GM21825 (cell line): ENCODE results near the gene DNMBP.
"Not testable (repeated sequence)": the region's sequence is repeated elsewhere in the genome, so short reads cannot be mapped to it uniquely, and the experiment has no call there.

Experiments
- ATAC-seq: cut with Tn5 transposase; IDR thresholded peaks from one replicate; pipeline ENCODE4 v1.9.1; 2021; ENCODE audit warnings: mild to moderate bottlenecking, moderate library complexity; ENCODE audit not compliant: unreplicated experiment

DNMBP gene

GRCh38 chr10:99870123-99870730, 139.5 kb downstream of the DNMBP start:
- ATAC-seq = no peak

GRCh38 chr10:99869581-99870122, 140.1 kb downstream of the DNMBP start:
- ATAC-seq = no peak

DNA sequence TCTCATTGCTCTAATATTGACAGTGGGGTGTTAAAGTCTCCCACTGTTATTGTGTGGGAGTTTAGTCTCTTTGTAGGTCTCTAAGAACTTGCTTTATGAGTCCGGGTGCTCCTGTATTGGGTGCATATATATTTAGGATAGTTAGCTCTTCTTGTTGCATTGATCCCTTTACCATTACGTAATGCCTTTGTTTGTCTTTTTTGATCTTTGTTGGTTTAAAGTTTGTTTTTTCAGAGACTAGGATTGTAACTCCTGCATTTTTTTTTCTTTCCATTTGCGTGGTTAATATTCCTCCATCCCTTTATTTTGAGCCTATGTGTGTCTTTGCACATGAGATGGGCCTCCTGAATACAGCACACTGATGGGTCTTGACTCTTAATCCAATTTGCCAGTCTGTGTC, 142.5 kb downstream of the DNMBP start:
- ATAC-seq = not testable (repeated sequence)

- ATAC-seq = not testable (repeated sequence)
These were observed 146.1 kb downstream of the DNMBP start for GRCh38 chr10:99863535-99864240.

GRCh38 chr10:99860466-99860865, 149.3 kb downstream of the DNMBP start:
- no peak for ATAC-seq

- ATAC-seq = no peak
These were observed 150.2 kb downstream of the DNMBP start for GRCh38 chr10:99859585-99859984.

GRCh38 chr10:99858849-99859248, 150.9 kb downstream of the DNMBP start:
- no peak for ATAC-seq

GRCh38 chr10:99855479-99856071, 154.2 kb downstream of the DNMBP start:
- ATAC-seq = no peak

DNA sequence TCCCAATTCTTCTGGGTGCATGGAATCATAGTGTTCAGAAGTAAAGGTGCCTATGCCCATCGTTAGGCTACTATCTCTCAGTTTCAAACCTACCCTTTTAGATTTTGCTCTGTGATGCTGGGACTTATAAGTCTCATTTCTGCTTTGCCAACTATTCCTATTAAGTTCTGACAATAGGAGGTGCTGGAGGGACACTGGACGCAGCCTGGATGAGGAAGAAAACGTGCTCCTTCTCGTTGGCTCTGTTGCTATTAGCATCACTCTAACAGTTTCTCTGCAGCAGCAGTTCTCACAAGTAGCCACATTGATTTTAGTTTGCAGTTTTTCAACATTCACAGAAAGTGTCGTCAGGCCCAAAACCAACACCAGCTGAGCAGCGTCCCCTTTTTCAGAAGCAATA, 154.9 kb downstream of the DNMBP start:
- ATAC-seq = no peak

DNA sequence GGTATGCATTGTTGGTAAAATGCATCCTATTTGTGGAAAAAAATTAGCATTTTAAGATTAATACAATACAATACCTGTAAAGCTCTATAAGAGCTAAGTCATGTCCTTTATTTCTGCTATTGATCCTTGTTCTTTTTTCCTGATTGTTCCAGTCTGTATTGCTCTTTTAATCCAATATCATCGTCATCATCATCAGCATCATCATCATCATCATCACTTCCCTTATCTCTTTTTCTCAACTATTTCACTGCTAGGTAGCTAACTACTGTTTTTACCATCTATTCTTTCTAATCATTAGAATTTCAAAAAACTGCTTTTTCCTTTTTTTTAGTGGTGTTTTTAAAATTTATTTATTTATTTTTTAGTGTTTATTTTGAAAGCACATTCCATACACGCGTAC, 156.1 kb downstream of the DNMBP start:
- ATAC-seq = no peak

DNA sequence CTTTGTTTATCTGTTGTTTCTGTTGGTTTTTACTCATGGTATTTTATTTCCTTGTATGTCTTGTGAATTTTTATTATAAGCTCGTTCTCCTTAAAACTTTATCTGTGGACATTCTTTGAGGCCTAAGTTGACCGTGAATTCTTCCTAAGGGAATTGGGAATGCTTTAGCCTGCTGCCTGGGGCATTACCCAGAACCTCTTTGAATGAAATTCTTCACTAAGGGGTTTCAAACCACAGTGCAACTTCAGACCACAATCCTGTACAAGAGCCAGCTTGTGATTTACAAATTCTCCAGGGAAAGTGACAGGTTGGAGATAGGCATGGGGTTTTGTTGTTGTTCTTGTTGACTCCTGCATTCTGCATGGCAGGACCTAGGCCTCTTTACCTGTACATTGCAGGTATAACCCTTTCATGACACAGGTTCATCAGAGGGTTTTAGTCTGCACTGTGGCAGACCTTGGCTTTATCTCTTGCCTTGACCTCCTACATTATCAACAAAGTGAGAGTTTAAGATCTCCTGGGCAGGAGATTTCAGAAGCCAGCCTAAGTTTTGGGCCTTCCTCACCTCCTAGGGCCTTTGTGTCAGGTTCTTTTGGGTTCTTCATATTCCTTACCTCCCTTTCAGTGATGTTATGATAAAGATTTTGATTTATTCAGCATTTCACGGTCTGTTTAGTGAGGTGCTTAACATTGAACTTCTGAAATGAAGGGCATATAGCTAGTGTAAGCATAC, 157.1 kb downstream of the DNMBP start:
- no peak for ATAC-seq

GRCh38 chr10:99851825-99852224, 157.9 kb downstream of the DNMBP start:
- ATAC-seq = no peak

GRCh38 chr10:99850767-99851340, 158.9 kb downstream of the DNMBP start:
- ATAC-seq = no peak

DNA sequence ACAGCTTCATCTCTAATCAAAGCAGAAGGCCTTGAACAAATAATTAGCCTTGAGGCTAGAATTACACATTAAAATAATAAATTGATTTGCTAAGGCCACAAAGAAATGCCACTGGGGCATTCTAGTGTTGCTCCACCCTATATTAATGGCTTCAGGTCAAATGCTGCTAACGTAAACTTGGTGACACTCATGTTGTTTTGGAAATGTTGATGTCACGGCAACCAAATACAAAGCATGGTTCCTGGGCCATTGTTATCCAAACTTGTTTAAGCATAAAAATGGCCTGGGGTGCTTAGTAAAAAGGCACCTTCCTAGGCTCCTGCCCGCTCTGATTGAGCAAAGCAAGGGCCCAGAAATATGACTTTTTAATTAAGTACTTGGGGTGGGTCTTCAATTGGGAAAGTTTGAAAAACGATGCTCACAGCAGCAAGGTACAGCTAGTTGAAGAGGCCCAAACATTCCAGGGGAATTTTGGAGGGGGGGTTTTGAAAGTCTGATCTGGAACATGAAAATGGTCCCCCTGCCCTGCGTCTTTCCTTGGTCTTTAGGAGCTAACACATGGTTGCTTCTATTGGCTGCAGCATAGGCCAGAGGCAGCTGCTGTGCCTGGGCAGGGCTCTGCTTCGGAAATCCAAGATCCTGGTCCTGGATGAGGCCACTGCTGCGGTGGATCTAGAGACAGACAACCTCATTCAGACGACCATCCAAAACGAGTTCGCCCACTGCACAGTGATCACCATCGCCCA, 159.6 kb downstream of the DNMBP start:
- ATAC-seq = no peak

- no peak for ATAC-seq
These were observed 160.2 kb downstream of the DNMBP start for GRCh38 chr10:99849536-99849935.

DNA sequence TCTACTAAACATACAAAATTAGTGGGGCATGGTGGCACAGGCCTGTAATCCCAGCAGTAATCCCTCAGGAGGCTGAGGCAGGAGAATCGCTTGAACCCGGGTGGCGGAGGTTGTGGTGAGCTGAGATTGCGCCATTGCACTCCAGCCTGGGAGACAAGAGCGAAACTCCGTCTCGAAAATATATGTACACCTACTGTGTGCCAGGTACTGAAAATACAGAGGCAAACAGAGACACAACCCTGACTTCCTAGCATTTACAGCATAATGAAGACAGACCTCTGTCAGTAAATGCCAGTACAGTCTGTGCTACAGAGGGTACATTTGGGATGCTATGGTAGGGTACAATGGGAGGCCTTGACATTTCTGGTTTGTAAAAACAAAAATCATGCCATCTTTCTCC, 160.7 kb downstream of the DNMBP start:
- ATAC-seq = no peak

GRCh38 chr10:99845837-99846382, 163.8 kb downstream of the DNMBP start:
- ATAC-seq = peak; percentile 69

DNA sequence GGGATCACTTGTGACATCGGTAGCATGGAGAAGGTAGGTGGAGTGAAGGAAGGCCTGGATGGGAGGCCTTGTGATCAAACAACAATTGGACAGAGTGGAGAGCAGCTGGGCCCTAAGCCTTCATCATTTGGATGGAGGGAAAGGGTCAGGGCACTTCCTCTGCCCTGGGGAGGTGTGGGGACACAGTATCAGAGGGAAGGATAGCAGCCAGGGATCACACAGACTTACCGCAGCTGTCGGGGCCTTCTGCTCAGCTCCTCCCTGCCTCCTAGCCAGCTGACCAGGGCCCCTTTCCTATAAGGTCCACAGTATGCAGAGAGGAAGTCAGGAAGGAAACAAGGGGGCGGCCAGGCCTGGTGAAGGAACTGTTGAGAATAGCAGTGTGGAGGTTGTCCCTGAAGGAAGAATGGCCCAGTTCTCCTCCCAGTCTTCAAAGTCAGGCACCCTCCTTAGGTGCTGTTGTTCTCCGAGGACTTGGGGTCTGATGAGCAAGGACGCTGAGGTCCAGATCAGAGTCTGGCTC, 165.3 kb downstream of the DNMBP start:
- ATAC-seq = no peak

DNA sequence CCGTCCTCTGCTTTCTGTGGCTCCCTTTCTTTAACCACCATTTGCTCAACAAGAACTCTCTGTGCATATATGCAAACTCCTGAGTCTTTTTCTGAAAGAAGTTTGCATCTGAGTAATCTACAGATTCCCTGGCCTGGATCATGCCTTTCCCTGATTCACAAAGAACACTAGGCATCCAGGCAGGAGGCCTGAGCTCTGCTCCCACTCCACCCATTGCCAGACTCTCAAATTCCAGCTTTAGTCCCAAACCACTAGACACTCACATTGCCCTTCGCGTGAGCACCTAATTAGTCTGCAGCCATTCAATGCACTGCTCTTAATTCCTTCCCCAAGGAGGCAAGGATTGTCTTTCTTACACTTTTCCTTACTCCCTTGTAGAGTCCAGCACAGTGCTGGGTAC, 166.4 kb downstream of the DNMBP start:
- ATAC-seq = no peak

GRCh38 chr10:99841746-99842145, 168.0 kb downstream of the DNMBP start:
- ATAC-seq = no peak
